Sigmoid colon (tissue), 4 donors: ENCODE data around the gene LYL1.

Source experiments
- CTCF ChIP-seq, 4 experiments: fragments of 450-650 bp in 3 of 4; fragments of 200-600 bp in 1 of 4; IDR thresholded peaks; one replicate each; pipeline ENCODE4 v1.5.1; 2016 to 2019; ENCODE audit warnings: antibody characterized with exemption in 4 of 4, mild to moderate bottlenecking in 3 of 4, moderate library complexity in 2 of 4
- EP300 ChIP-seq, 4 donors: sonication (generic); formaldehyde crosslinking; IDR thresholded peaks; one replicate each; pipeline ENCODE4 v1.6.1; 2017; ENCODE audit warnings: antibody characterized with exemption in 4 of 4

DNA sequence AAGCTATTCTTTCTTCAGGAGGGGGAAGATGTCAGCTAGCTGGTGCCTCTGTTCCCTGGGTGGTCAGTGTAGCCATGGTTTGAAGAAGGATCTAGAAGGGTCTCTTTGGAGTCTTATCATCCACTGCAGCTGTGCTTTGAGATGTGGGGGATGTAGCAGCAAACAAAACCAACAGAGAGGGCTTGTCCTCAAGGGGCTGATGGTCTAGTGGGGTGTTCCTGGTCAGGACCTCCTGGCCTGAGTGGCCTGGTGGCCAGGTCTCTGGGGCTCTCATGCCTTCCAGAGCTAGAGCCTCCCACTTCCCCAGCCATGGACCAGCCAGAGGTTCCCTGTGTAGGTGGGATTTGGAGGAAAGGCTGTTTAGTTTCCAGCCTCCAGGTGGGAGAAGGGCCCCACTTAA is 40.3 kb downstream of the LYL1 start:
- TF ChIP-seq CTCF (IDR thresholded peaks at IDR 0.05) = no peak
- TF ChIP-seq EP300 (IDR thresholded peaks at IDR 0.05) = no peak
